ENCODE results near the gene ZBP1.

The ZBP1 gene

GRCh38 chr20:57620999-57621398 lies 773 bp upstream of the ZBP1 start:
- DNase-seq (ENCODE audit: insufficient read length, low spot score), result no peak
- peak; percentile 45 for FAIRE-seq

GRCh38 chr20:57619051-57619831 lies 985 bp downstream of the ZBP1 start:
- FAIRE-seq (peak; percentile 98), DNase-seq (ENCODE audit: insufficient read length, low spot score) (no peak)

GRCh38 chr20:57618764-57619050 lies 1.5 kb downstream of the ZBP1 start:
- no peak for FAIRE-seq

GRCh38 chr20:57618091-57618763 lies 2.0 kb downstream of the ZBP1 start:
- peak; percentile 26 for FAIRE-seq

More at GRCh38 chr20:57618764-57619050, 1.5 kb downstream of the ZBP1 start:
- DNase-seq (ENCODE audit: insufficient read length, low spot score), result no peak

GRCh38 chr20:57617079-57617795 lies 3.0 kb downstream of the ZBP1 start:
- FAIRE-seq (peak; percentile 37), DNase-seq (ENCODE audit: insufficient read length, low spot score) (no peak)

More at GRCh38 chr20:57618091-57618763, 2.0 kb downstream of the ZBP1 start:
- DNase-seq (ENCODE audit: insufficient read length, low spot score), result no peak

- DNase-seq (ENCODE audit: insufficient read length, low spot score) (no peak), FAIRE-seq (no peak)
Observed at GRCh38 chr20:57616143-57616951, 3.9 kb downstream of the ZBP1 start.

- FAIRE-seq, result no peak
Observed at GRCh38 chr20:57615445-57615811, 4.8 kb downstream of the ZBP1 start.

GRCh38 chr20:57614490-57615444 lies 5.5 kb downstream of the ZBP1 start:
- FAIRE-seq (no peak), DNase-seq (ENCODE audit: insufficient read length, low spot score) (no peak)

More at GRCh38 chr20:57615445-57615811, 4.8 kb downstream of the ZBP1 start:
- DNase-seq (ENCODE audit: insufficient read length, low spot score), result no peak

GRCh38 chr20:57613481-57613921 lies 6.7 kb downstream of the ZBP1 start:
- DNase-seq (ENCODE audit: insufficient read length, low spot score), result no peak
- no peak for FAIRE-seq

- FAIRE-seq, result no peak
- no peak for DNase-seq (ENCODE audit: insufficient read length, low spot score)
Observed at GRCh38 chr20:57612916-57613315, 7.3 kb downstream of the ZBP1 start.

- FAIRE-seq, result no peak
- DNase-seq (ENCODE audit: insufficient read length, low spot score), result no peak
Observed at GRCh38 chr20:57612436-57612835, 7.8 kb downstream of the ZBP1 start.

GRCh38 chr20:57611586-57612311 lies 8.5 kb downstream of the ZBP1 start:
- DNase-seq (ENCODE audit: insufficient read length, low spot score) (no peak), FAIRE-seq (no peak)

- DNase-seq (ENCODE audit: insufficient read length, low spot score) (no peak), FAIRE-seq (no peak)
Observed at GRCh38 chr20:57610261-57610952, 9.8 kb downstream of the ZBP1 start.

- FAIRE-seq (no peak), DNase-seq (ENCODE audit: insufficient read length, low spot score) (no peak)
Observed at GRCh38 chr20:57609842-57610167, 10.4 kb downstream of the ZBP1 start.

- no peak for FAIRE-seq
- DNase-seq (ENCODE audit: insufficient read length, low spot score), result no peak
Observed at GRCh38 chr20:57609086-57609841, 11.0 kb downstream of the ZBP1 start.

- no peak for FAIRE-seq
- no peak for DNase-seq (ENCODE audit: insufficient read length, low spot score)
Observed at GRCh38 chr20:57608516-57608915, 11.7 kb downstream of the ZBP1 start.

- FAIRE-seq, result peak; percentile 92
- no peak for DNase-seq (ENCODE audit: insufficient read length, low spot score)
Observed at GRCh38 chr20:57605878-57606277, 14.3 kb downstream of the ZBP1 start.

GRCh38 chr20:57605045-57605444 lies 15.2 kb downstream of the ZBP1 start:
- FAIRE-seq (no peak), DNase-seq (ENCODE audit: insufficient read length, low spot score) (no peak)

Measured in GM19239 (cell line).